Stimulated activated CD8-positive, alpha-beta memory T cell treated with anti-CD3 and anti-CD28 coated beads, Interleukin-4, amount 100 ng/mL, for 24 hours (primary cell): ENCODE results near the gene C1QTNF9B.
"Not testable (repeated sequence)": the region's sequence is repeated elsewhere in the genome, so short reads cannot be mapped to it uniquely, and the experiment has no call there.

Source experiments
- DNase-seq: peaks from one replicate; pipeline ENCODE4 v3.0.0-alpha.2; 2020; ENCODE audit warnings: low read depth

C1QTNF9B gene

DNA sequence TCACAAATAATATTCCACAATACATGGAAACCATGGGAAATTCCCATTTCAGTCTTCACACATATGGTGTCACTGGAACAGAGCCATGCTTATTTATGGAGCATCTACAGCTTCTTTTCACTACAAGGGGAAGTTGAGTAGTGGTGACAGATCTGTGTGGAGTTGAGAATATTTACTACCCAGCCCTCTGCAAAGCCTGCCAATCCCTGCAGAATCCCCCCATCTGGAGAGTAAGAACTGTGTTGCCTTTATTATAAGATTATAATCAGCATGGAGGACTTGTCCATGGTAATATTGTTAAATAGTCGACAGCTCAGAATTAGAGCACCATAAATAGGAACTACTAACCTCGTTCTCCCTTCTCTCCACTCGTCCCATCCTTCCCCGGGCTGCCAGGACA, 3.5 kb downstream of the C1QTNF9B start:
- DNase-seq: not testable (repeated sequence)

DNA sequence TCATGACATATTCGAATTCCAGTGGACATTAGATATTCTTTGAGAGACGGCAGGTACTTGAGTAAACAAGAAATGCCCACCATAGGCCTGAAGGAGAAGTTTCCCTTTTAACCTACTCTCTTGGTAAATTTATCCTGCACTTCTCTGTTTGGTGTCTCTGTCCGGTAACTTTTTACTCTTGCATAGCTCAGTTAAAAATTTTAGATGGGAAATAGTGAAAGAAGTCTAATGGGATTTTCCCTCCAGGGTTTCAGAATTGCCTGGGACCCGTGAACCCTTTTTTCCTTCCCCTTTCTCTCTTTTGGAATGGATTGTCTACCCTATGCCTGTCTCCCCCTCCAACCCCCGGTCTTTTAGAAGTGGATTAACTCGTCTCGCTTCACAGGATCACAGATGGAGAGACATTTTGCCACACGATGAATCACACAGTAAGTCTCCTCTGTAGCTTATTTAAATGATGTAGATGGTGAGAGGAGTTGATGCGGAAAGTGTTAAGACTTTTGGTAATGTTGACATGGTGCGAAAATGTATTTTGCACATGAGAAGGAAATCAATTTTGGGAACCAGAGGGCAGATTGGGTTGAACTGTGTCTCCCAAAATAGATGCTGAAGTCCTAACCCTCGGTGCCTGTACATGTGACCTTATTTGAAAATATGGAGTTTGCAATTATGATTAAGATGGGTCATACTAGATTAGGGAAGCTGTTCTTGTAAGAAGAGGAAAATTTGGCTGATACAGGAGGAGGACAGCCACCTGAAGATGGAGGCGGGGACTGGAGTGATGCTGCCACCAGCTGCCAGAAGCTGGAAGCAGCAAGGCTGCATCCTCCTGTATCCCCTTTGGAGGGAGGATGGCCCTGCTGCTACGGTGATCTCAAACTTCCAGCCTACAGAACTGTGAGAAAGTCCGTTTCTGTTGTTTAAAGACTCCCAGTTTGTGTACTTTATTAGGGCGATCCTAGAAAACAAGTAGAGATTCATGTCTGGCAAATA, 7.4 kb downstream of the C1QTNF9B start:
- no peak for DNase-seq

DNA sequence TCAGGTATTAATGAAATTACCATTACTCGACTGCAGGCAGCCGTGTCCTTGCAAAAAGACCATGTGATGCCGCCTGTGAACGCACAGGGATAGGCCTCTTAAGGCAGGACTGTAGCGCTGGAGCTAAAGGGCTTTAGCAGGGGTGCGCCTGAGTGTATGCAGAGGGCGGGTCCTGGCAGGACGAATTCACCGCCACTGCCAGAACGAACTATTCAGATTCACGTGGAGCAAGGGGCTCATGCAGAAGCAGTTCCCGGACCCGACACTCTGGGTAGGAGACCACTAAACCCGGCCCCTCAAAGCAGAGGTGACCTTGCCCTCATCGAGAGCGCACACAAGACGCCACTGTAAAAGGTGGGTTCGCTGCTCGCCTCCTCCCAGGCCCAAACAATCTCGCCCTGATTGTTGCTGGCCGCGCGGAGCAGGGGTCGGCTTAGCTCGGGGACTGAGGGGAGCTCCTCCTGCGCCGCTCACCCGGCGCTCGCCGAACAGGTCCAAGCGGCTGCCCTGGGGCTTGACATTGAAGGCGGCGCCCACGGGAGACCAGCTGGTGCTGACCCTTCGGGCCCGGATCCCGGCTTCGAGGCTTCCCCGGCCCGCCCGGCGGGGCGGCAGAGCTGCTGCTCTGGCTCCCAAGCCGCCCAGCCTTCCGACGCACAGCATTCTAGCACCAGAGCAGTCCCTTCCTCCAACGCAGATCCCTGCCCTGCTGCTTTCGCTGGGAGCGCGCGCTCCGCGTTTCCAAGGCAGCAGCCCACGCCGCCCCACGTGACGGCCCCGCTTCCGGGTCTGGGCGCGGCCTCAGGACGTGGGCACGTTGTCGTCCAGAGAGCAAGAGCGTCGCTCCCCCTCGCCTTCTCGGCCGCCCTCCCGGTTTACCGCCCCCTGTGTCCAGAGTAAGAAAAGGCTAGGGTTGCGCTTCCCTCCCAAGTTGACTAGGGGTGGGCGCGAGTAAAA, 8.4 kb downstream of the C1QTNF9B start, which contains the start of gene MIPEP:
Gene MIPEP (minus strand): TSS at position 743 of the 957 bp plus-strand sequence. CDS start 80 bp downstream, at position 663.
- DNase-seq: peak; percentile 92

GRCh38 chr13:23884361-23884760, 12.9 kb downstream of the C1QTNF9B start:
- DNase-seq: not testable (repeated sequence)

DNA sequence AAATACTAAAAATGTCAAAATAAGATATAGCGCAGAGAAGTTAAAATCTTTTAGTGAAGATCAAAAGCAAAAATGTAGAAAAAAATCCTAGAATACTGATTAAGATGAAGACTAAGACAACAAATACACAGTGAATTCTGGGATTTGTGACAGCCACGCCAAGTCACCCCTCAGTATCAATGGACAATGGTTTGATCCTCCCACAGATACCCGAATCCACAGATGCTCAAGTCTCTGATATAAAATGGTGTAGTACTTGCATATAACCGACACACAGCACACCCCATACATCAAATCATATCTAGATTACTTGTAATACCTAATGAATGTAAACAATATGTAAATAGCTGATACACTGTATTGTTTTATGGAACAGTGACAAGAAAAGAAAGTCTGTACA, 14.0 kb downstream of the C1QTNF9B start:
- no peak for DNase-seq

DNA sequence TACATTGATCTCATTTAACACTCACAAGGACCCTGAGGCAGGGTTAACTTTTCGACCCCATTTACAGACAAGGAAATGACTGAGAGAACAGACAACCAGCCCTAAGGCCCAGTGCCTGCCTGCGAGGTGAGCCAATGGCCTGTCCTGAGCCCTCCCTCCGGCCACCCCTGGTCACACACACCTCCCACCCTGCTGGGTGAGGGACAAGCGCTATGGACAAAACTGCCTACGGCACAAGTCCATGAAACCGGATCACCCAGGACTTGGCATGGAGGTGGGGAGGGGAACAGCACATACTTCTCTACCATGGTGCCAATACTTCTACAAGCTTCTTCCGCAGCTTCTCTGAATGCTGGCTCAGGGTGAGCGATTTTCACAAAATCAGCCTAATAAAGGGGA, 15.9 kb downstream of the C1QTNF9B start:
- not testable (repeated sequence) for DNase-seq

DNA sequence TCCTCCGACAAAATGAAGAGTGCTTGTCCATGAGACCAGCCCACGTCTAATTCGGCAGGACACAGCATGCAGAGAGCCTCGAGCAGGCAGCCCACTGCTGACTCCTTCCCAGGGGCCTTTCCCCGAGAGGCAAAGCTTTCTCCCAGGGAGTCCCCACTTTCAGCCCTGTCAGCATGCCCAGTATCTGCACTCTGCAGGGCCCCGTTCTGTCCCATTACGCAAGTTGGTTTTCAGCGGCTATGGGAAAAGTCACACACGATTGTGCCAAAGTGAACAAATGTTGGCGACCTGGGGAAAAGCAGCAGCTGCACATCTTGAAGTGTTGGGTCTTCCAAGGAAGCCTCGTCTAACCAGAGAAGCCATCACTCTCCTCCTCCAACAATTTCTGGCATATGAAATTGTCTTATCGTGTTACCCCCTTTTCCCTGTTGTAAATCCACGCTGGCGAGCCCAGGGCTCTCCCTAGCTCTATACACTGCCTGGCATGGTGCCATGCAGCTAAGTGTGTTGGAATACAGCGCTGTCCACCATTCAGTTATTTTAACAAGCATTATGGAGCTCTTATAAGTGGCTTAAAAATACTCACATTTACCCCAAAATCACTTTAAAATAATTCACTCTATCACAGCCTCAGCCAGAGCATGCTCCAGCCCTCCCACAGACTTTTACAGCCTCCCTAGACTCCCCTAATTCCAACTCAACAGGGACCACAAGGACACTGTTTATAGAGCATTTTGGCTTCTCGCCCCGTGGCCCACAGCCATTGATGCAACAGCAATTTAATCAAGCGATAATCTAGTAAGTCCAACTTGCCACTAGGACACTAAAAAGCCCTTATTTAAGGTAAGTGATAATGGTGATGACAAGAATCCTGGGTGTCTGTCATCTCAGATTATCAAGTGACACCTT, 16.6 kb downstream of the C1QTNF9B start:
- not testable (repeated sequence) for DNase-seq

DNA sequence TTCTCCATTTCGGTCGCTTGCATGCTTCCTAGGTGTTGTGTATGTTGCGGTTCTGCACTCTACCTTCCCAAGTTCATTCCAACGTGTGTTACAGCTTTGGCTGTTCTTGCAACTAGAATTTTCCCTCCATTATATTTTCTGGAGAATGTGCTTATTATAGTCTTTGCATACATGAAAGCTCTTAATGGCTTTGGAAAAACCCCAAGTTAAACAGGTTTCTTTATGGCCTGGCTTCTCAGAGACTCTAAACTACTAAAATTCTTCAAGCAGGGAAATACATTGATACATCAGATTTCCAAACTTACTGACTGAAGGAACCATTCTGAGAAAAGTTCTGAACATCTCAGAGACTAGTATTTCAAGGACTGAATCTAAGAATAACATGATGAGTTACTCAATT, 20.0 kb downstream of the C1QTNF9B start:
- DNase-seq: no peak

- no peak for DNase-seq
Measured at GRCh38 chr13:23876265-23876664, 21.0 kb downstream of the C1QTNF9B start.

DNA sequence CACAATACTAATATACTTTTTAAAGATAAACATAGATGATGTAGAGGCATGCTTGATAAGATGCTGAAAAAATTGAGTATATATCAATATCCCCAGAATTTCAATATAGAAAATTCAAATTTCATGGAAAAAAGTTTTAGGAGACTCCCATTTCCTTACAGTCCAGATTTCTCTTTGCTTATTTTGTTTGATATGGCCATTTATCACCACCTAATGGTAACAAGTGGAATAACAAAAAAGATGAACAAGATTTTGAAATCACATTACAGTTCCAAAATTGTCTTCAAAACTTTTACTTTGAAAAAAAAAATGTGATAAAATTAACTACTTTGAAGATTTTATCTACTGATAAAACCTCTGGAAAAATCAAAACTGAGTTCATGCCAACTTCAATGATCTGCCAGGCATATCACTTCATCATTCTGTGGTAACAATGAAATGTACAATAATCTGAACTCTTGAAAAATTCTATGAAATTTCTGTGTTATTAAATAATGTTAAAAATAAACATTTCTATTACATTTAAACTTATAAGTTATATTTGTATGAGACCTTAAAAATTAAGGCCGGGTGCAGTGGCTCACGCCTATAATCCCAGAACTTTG, 25.6 kb downstream of the C1QTNF9B start:
- DNase-seq: no peak

- DNase-seq: no peak
Measured at GRCh38 chr13:23870356-23871140, 26.8 kb downstream of the C1QTNF9B start.

DNA sequence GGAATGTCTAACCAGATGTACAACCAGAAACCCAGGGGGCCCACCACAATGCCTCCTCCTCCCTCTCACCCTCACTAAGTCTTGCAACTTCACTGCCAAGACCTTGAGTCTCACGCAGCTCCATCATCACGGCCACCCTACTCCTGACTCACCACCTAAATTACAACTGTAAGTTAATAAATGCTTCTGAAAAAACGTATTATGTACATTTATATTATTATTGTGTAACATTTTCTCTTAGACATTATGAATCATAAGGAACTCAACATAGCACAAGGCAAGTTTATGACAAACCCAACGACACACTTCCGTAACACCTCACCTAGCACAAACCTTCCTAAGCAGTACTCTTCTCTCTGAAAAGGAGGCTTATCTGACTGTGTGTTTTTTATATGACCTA, 28.8 kb downstream of the C1QTNF9B start:
- no peak for DNase-seq

DNA sequence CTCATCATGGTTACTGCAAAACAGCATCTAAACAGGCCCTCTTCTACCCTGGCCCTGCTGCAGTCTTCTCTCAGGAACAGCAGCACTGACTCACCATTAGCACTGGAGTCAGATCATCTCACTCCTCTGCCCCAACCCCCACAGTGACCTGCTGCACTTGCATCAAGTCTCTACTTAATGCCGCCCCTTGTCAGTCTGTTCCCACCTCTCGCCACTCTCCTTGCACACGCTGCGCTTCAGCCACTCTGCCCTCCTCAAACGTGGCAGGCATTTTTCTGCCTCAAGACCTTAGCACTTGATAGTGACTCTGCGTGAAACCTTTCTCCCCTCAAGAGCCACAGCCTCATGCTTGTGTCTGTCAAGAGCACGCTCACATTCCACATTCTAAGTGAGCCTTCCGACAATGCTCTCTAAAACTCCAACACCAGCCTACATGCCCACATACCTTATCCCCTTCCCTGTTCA, 30.2 kb downstream of the C1QTNF9B start:
- no peak for DNase-seq

DNA sequence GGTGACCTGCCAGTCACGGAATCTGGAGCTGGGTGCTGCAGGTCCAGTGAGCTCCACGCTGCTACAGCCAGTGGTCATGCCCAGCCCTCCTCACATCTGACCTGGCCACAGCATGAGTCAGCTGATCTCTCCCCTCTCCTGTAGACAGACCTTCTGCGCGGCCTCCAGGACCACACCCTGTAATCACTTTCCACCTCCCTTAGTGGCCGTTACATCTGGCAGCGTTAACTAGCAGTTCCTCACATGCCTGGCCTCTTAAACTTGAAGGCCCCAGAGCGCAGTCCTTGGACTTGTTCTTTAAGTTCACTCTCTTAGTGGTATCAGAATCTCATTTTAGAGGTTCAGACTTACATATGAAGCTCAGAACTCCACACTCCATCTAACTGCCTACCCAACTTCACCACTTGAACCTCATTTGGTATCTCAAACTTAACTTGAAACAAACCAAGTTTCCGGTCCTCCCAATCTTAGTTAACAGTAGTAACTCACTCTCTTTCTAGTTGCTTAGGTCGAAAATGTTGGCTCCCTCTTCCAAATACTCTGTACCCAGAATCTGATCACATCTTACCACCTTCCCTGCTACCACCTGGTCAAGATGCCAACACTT, 30.8 kb downstream of the C1QTNF9B start:
- DNase-seq: no peak

- no peak for DNase-seq
Measured at GRCh38 chr13:23865906-23866305, 31.4 kb downstream of the C1QTNF9B start.

DNA sequence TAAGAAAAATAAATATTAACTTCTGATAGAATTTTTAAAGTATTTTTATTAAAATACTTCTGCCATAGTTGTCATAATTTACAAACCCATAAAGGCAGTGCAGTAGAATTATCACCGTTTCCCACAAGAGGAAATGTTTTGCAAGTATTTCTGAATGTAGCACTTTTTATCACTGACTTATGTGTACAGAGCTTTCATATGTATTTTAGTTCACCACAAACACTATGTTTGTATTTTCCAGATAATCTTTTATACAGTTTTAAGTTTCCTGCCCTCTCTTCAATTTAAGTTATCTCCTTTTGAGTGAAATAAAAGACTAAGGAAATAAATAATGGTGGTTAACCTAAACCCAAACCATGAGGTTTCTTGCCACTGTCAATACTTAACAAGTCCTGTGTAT, 32.3 kb downstream of the C1QTNF9B start:
- no peak for DNase-seq

DNA sequence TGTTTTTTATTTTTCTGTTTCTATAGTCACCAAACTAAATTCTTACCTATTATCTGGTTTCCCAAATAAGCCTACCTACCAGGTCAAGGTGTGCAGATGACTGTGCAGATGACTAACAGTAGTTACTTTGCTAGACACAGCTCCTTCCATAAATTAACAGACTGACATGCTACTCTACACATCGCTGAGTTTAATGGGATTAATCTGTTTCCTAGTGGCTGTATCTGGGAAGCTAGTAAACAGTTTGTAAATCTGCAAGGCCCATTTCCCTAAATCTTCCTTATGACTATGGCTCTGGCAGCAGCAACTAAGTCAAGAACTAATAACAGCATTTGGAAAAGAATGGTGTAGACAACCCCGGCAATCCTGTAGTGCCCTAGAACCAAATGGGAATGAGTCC, 36.0 kb downstream of the C1QTNF9B start:
- DNase-seq: no peak

DNA sequence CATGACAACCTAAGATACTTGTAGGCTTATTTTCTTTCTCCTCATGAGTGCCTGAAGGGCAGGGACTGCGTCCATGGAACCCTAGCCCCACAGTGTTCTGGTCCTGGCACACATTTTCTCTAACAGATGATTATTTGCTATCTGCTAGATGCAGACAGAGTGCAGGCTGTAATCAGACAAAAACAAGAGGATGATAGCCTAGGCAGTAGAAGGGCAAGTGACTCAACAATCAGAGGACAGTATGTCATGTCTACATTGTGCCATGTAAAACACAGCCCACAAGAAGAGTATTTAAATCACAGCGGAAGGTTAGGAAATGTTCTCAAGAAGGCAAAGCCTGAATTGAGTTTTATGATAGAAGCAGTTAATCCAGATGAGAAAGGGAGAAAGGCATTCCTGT, 37.4 kb downstream of the C1QTNF9B start:
- no peak for DNase-seq

- no peak for DNase-seq
Measured at GRCh38 chr13:23859455-23859854, 37.8 kb downstream of the C1QTNF9B start.

GRCh38 chr13:23858546-23858945, 38.8 kb downstream of the C1QTNF9B start:
- no peak for DNase-seq
